K562 (cell line): ENCODE results near the gene GPR55. TPM values are rescaled to one million over a fixed set of nuclear protein-coding genes. Genes with fewer than 3 reads are reported as not detected.

Source experiments
- ATAC-seq: fragments of 200-7000 bp; cut with Tn5 transposase; 3 replicates; pipeline ENCODE4 v1.9.1; 2020; ENCODE audit warnings: moderate library complexity
- BruUV-seq: library from RNA; stranded (reverse); fragments of 400-500 nt; replicated peaks from 2 replicates; lab custom pipeline; 2021; lab: Mats Ljungman, UMichigan
- CTCF ChIA-PET: fragments of 300-600 bp; formaldehyde crosslinking; extraction: SDS; loops from one replicate; lab custom pipeline; 2021; ENCODE audit warnings: low intra/inter-chr PET ratio; lab: Yijun Ruan, JAX
- POLR2A ChIA-PET: fragments of 300-600, 350-650 bp; sonication (Branson Sonifier 250); formaldehyde crosslinking; extraction: SDS; loops from one replicate; lab custom pipeline; 2021; ENCODE audit warnings: antibody characterized with exemption, inconsistent platforms; lab: Yijun Ruan, JAX
- DNase-seq, 4 experiments: peaks; one replicate each; pipeline versions ENCODE4 v3.0.0 to v3.0.0-alpha.2; 2011 to 2018; ENCODE audit warnings: low spot score in 3 of 4, mixed read lengths in 3 of 4; ENCODE audit errors: extremely low read depth in 1 of 4
- FAIRE-seq: peaks from 2 replicates; lab custom pipeline; 2011; peaks lifted over from hg19 to GRCh38; lab: Jason Lieb, UNC
- H2AFZ ChIP-seq: 2 replicates; pipeline ENCODE4 v1.6.0; 2011; ENCODE audit warnings: low read depth, low read length, control low read depth, inconsistent platforms
- H3K27ac ChIP-seq: fragments of 200-600 bp; 3 replicates; pipeline ENCODE4 v1.8.0; 2011; ENCODE audit warnings: low read depth, mild to moderate bottlenecking, control low read depth, inconsistent platforms, low read length, moderate library complexity, mixed read lengths; ENCODE audit errors: extremely low read depth
- H3K27me3 ChIP-seq, 2 experiments: fragments of 300-600 bp in 1 of 2; 2 replicates in 1 of 2; 3 replicates in 1 of 2; pipeline versions ENCODE4 v1.6.0 to v1.8.0; 2011; ENCODE audit warnings: inconsistent platforms in 2 of 2, low read length in 2 of 2, mild to moderate bottlenecking in 1 of 2, mixed read lengths in 1 of 2, moderate library complexity in 1 of 2; ENCODE audit not compliant: control insufficient read depth in 2 of 2, insufficient read depth in 2 of 2
- H3K36me3 ChIP-seq: fragments of 300-600 bp; 3 replicates; pipeline ENCODE4 v1.8.0; 2011; ENCODE audit warnings: mild to moderate bottlenecking, low read length, inconsistent platforms; ENCODE audit not compliant: control insufficient read depth, insufficient read depth
- H3K4me1 ChIP-seq, 2 experiments: fragments of 200-600 bp in 1 of 2; replicated peaks in 1 of 2; 2 replicates in 1 of 2; 3 replicates in 1 of 2; pipeline versions ENCODE4 v1.5.1 to v1.8.0; 2011; ENCODE audit warnings: inconsistent platforms in 2 of 2, low read length in 2 of 2, mild to moderate bottlenecking in 1 of 2, mixed read lengths in 1 of 2, moderate library complexity in 1 of 2; ENCODE audit not compliant: control insufficient read depth in 2 of 2, insufficient read depth in 2 of 2
- H3K4me2 ChIP-seq: 2 replicates; pipeline ENCODE4 v1.6.1; 2011; ENCODE audit warnings: low read length, control low read depth, inconsistent platforms, mixed read lengths; ENCODE audit not compliant: insufficient read depth
- H3K4me3 ChIP-seq: fragments of 200-600 bp; sonication (generic), shearing (Covaris generic); 2 replicates; pipeline ENCODE4 v1.5.1; 2016; ENCODE audit warnings: control low read depth, inconsistent platforms
- H3K79me2 ChIP-seq: fragments of 200-600 bp; 3 replicates; pipeline ENCODE4 v1.8.0; 2011; ENCODE audit warnings: low read length, inconsistent platforms; ENCODE audit not compliant: control insufficient read depth, insufficient read depth
- H3K9ac ChIP-seq, 2 experiments: 2 replicates each; pipeline versions ENCODE4 v1.6.0 to v1.6.1; 2011; ENCODE audit warnings: low read depth in 2 of 2, low read length in 2 of 2, control low read depth in 1 of 2, inconsistent platforms in 1 of 2, mild to moderate bottlenecking in 1 of 2, mixed read lengths in 1 of 2; ENCODE audit not compliant: insufficient read depth in 1 of 2
- H3K9me1 ChIP-seq: one replicate; pipeline ENCODE4 v1.6.0; 2011; ENCODE audit warnings: inconsistent platforms, mild to moderate bottlenecking, low read length, moderate library complexity; ENCODE audit not compliant: control insufficient read depth, insufficient read depth
- H3K9me3 ChIP-seq: replicated peaks from 2 replicates; pipeline ENCODE4 v1.5.1; 2011; ENCODE audit warnings: low read depth, low read length, inconsistent platforms; ENCODE audit not compliant: control insufficient read depth, insufficient read depth
- H4K20me1 ChIP-seq: replicated peaks from 2 replicates; pipeline ENCODE4 v1.6.1; 2011; ENCODE audit warnings: low read length, inconsistent platforms, mixed read lengths; ENCODE audit not compliant: control insufficient read depth, insufficient read depth
- ETV6 ChIP-seq, 3 experiments: fragments of 150-350 bp in 1 of 3; sonication (generic) in 1 of 3; formaldehyde crosslinking in 1 of 3; IDR thresholded peaks; 2 replicates each; pipeline versions ENCODE4 v1.6.1 to v1.8.0; 2014 to 2022; ENCODE audit warnings: borderline replicate concordance in 2 of 3, low read depth in 2 of 3, antibody characterized with exemption in 1 of 3, low read length in 1 of 3, mild to moderate bottlenecking in 1 of 3, missing genetic modification reagents in 1 of 3
- GABPA ChIP-seq: fragments of 200-800 bp; sonication (Bioruptor generic); conservative IDR thresholded peaks from 2 replicates; pipeline ENCODE4 v1.6.1; 2016; ENCODE audit warnings: low read depth, missing genetic modification characterization, missing compliant biosample characterization
- GATAD2A ChIP-seq: fragments of 450-650 bp; IDR thresholded peaks from 2 replicates; pipeline ENCODE4 v1.6.1; 2017
- KDM4B ChIP-seq, 2 experiments: fragments of 450-650 bp in 1 of 2; sonication (generic) in 1 of 2; IDR thresholded peaks; 2 replicates each; pipeline ENCODE4 v1.6.1; 2016 to 2017; ENCODE audit warnings: borderline replicate concordance in 2 of 2, antibody characterized with exemption in 1 of 2, low read depth in 1 of 2, mild to moderate bottlenecking in 1 of 2
- KHSRP ChIP-seq: fragments of 450-650 bp; IDR thresholded peaks from 2 replicates; pipeline ENCODE4 v1.6.1; 2017
- SIX5 ChIP-seq, 2 experiments: IDR thresholded peaks; 2 replicates each; pipeline ENCODE4 v1.6.1; 2011; ENCODE audit warnings: low read length in 2 of 2, borderline replicate concordance in 1 of 2, low read depth in 1 of 2, mild to moderate bottlenecking in 1 of 2, moderate library complexity in 1 of 2; ENCODE audit not compliant: insufficient read depth in 1 of 2
- TRIM24 ChIP-seq, 2 experiments: fragments of 450-650 bp; IDR thresholded peaks; 2 replicates each; pipeline ENCODE4 v1.6.1; 2016
- ZBED1 ChIP-seq: IDR thresholded peaks from 2 replicates; pipeline ENCODE4 v1.6.1; 2014
- ZNF253 ChIP-seq: fragments of 250-450 bp; sonication (Bioruptor Pico); conservative IDR thresholded peaks from 2 replicates; pipeline ENCODE4 v1.6.1; 2021; ENCODE audit warnings: mild to moderate bottlenecking
- ZSCAN32 ChIP-seq: fragments of 450-650 bp; formaldehyde crosslinking; IDR thresholded peaks from 2 replicates; pipeline ENCODE4 v1.4.0; 2020; ENCODE audit warnings: mild to moderate bottlenecking, moderate library complexity
- WGBS: fragments of 100-300 bp; shearing (Covaris generic); methylation state at CpG from one replicate; pipeline ENCODE4 v1.1.6; 2016; ENCODE audit warnings: low coverage, mixed read lengths; ENCODE audit not compliant: insufficient coverage; ENCODE audit errors: missing lambda C conversion rate; 5-methylcytosine and 5-hydroxymethylcytosine counted together
- in situ Hi-C: fragments of 300-500 bp; cut with MboI; formaldehyde crosslinking; loops from 4 replicates; pipeline ENCODE4 v1.15.0; 2018; ENCODE audit warnings: inconsistent platforms, mixed read lengths
- intact Hi-C: fragments of 100-400 bp; cut with micrococcal nuclease; formaldehyde crosslinking; loops from 2 replicates; pipeline ENCODE4 v1.14.2; 2022
- polyA plus RNA-seq, 8 experiments: library from polyadenylated mRNA; depleted of rRNA in 4 of 8; stranded (reverse) in 5 of 8; unstranded in 3 of 8; fragments of >200 nt; fragmentation: Nextera tagmentation in 2 of 8; fragmentation: Illumina TruSeq in 1 of 8; extraction: Ambion mirVana in 2 of 8; extraction: Trizol in 1 of 8; gene quantifications; 2 replicates each; pipeline versions ENCODE4 v1.2.1 to v1.2.3, GENCODE V29; 2011 to 2014; ENCODE audit warnings: inconsistent platforms in 1 of 8, missing spikeins in 1 of 8
- total RNA-seq, 7 experiments: library from RNA; depleted of rRNA in 6 of 7; stranded (reverse); fragments of >200 nt in 6 of 7; fragmentation: Illumina TruSeq in 2 of 7; extraction: Trizol in 2 of 7; gene quantifications; 2 replicates each; pipeline versions ENCODE4 v1.2.1 to v1.2.3, GENCODE V29; 2011 to 2021; ENCODE audit warnings: low replicate concordance in 1 of 7
- TF ChIP-seq, protein P1 (sequence below), 2 experiments: IDR thresholded peaks in 1 of 2; conservative IDR thresholded peaks in 1 of 2; 2 replicates each; pipeline ENCODE4 v1.6.1; 2016; ENCODE audit warnings: low read depth in 2 of 2, mild to moderate bottlenecking in 1 of 2, missing compliant biosample characterization in 1 of 2, missing genetic modification characterization in 1 of 2, moderate library complexity in 1 of 2
- TF ChIP-seq, protein P2 (sequence below): fragments of 450-650 bp; IDR thresholded peaks from 2 replicates; pipeline ENCODE4 v1.6.1; 2018; ENCODE audit not compliant: partially characterized antibody

GPR55 gene
- total and polyA plus RNA-seq, 9 of the 15 experiments (the other 6 are each of a cell fraction or from before 2014, with no cell fraction given) = 0.11 to 0.49 (median 0.27) TPM

DNA sequence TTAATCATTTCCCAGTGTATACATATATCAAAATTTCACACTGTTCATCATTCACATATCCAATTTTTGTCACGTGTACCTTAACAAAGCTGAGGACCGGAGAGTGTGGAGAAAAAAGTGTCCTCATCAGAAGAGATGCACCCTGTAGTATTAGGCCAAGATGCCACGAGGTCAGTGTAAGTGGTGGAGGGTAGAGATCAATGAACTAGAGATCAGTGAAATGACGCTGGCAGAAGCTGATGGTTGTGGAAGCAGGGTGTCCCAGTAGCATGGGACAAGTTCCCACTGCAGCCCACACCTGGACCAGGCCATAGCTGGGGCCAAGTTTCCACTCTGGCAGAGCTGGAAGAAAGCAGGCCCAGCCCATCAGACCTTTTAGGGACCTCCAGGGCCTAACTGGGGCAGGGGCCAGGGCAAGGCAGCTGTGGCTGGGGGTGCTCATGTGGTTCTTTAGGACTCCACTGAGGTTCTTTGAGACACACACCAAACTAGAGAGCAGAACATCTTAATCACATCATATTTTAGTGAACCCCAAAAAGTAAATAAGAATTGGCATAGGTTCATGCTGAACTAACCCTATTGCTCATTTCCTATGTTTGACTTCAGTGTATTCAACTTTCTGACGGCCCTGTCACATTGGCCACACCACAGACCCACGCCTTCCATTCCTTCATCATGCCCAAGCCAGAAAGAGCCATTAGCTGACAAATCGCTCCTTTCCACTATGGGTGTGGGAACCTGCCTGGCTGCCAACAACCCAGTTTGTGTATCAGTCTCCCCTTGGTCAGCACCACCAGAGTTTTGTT lies 21.6 kb upstream of the GPR55 start:
- Histone ChIP-seq H3K27me3 (peaks cover 4 to 15% of the 10 kb centered on the region in 2 experiments; a peak in 4 of 5 replicates), H3K79me2 (no peaks in the 10 kb centered on the region), H3K4me2 (no peak overlapping the region), H3K4me1 (no peaks in the 10 kb centered on the region; a peak in 2 of 5 replicates), H3K27ac (no peak overlapping the region), H3K9ac (no peak overlapping the region), H3K36me3 (no peaks in the 10 kb centered on the region), H3K4me3 (no peak overlapping the region), H4K20me1 (no peaks in the 10 kb centered on the region), H3K9me3 (no peaks in the 10 kb centered on the region), H2AFZ (no peak overlapping the region), H3K9me1 (no peaks in the 10 kb centered on the region)
- BruUV-seq = no TSS peak
- POLR2A ChIA-PET = no interaction called here
- 6% methylated on average over 7 of the region's 7 CpGs for WGBS
- intact Hi-C loops = no loop called here
- in situ Hi-C loops = no loop called here
- FAIRE-seq (no peak), ATAC-seq (no peak), DNase-seq (no peak)
- CTCF ChIA-PET = no interaction called here
- TF ChIP-seq SIX5 (IDR thresholded peaks at IDR 0.05; ENCODE audit: borderline replicate concordance in 1 of 2, insufficient read depth in 1 of 2, low read depth in 1 of 2, low read length in 2 of 2) (no peak), ETV6 (IDR thresholded peaks at IDR 0.05; ENCODE audit: borderline replicate concordance in 1 of 2, low read depth in 2 of 2, low read length in 1 of 2) (no peak), ETV6 (CRISPR knock-in tag; IDR thresholded peaks at IDR 0.05; ENCODE audit: borderline replicate concordance) (no peak), GABPA (tag) (no peak), GATAD2A (no peak), ZSCAN32 (CRISPR knock-in tag) (no peak), KDM4B (IDR thresholded peaks at IDR 0.05; ENCODE audit: borderline replicate concordance in 2 of 2, low read depth in 1 of 2) (no peak), KHSRP (no peak), ZNF253 (no peak), TRIM24 (IDR thresholded peaks at IDR 0.05) (no peak), ZBED1 (no peak)
- TF ChIP-seq, protein P1, sequence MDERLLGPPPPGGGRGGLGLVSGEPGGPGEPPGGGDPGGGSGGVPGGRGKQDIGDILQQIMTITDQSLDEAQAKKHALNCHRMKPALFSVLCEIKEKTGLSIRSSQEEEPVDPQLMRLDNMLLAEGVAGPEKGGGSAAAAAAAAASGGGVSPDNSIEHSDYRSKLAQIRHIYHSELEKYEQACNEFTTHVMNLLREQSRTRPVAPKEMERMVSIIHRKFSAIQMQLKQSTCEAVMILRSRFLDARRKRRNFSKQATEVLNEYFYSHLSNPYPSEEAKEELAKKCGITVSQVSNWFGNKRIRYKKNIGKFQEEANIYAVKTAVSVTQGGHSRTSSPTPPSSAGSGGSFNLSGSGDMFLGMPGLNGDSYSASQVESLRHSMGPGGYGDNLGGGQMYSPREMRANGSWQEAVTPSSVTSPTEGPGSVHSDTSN (CRISPR knock-in tag; IDR thresholded peaks at IDR 0.05; ENCODE audit: low read depth) = no peak
- TF ChIP-seq, protein P1 (tag; conservative IDR thresholded peaks at IDR 0.05; ENCODE audit: low read depth) = no peak
- TF ChIP-seq, protein P2, sequence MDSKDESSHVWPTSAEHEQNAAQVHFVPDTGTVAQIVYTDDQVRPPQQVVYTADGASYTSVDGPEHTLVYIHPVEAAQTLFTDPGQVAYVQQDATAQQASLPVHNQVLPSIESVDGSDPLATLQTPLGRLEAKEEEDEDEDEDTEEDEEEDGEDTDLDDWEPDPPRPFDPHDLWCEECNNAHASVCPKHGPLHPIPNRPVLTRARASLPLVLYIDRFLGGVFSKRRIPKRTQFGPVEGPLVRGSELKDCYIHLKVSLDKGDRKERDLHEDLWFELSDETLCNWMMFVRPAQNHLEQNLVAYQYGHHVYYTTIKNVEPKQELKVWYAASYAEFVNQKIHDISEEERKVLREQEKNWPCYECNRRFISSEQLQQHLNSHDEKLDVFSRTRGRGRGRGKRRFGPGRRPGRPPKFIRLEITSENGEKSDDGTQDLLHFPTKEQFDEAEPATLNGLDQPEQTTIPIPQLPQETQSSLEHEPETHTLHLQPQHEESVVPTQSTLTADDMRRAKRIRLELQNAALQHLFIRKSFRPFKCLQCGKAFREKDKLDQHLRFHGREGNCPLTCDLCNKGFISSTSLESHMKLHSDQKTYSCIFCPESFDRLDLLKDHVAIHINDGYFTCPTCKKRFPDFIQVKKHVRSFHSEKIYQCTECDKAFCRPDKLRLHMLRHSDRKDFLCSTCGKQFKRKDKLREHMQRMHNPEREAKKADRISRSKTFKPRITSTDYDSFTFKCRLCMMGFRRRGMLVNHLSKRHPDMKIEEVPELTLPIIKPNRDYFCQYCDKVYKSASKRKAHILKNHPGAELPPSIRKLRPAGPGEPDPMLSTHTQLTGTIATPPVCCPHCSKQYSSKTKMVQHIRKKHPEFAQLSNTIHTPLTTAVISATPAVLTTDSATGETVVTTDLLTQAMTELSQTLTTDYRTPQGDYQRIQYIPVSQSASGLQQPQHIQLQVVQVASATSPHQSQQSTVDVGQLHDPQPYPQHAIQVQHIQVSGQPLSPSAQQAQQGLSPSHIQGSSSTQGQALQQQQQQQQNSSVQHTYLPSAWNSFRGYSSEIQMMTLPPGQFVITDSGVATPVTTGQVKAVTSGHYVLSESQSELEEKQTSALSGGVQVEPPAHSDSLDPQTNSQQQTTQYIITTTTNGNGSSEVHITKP = no peak
